NCI-H2227 treated with DMSO at 0.1 percent for 48 hours (cell line): Measurements from ENCODE around the gene GRIK3.
"Not testable (repeated sequence)": the region's sequence is repeated elsewhere in the genome, so short reads cannot be mapped to it uniquely, and the experiment has no call there.

ENCODE experiments used
- DNase-seq: peaks from one replicate; lab custom pipeline; 2025; lab: John Stamatoyannopoulos, UW

GRIK3 gene

GRCh38 chr1:36783475-36783874, 250.8 kb downstream of the GRIK3 start:
- no peak for DNase-seq

- no peak for DNase-seq
These were observed 251.5 kb downstream of the GRIK3 start for GRCh38 chr1:36782785-36783184.

- DNase-seq, result no peak
These were observed 252.2 kb downstream of the GRIK3 start for GRCh38 chr1:36782085-36782484.

- DNase-seq, result no peak
These were observed 253.2 kb downstream of the GRIK3 start for GRCh38 chr1:36781098-36781497.

- no peak for DNase-seq
These were observed 255.6 kb downstream of the GRIK3 start for GRCh38 chr1:36778740-36779139.

GRCh38 chr1:36776948-36777831, 257.1 kb downstream of the GRIK3 start:
- DNase-seq, result no peak

GRCh38 chr1:36776256-36776655, 258.1 kb downstream of the GRIK3 start:
- DNase-seq, result no peak

- no peak for DNase-seq
These were observed 258.6 kb downstream of the GRIK3 start for GRCh38 chr1:36775716-36776115.

GRCh38 chr1:36773827-36774541, 260.3 kb downstream of the GRIK3 start:
- peak; percentile 31 for DNase-seq

- no peak for DNase-seq
These were observed 261.4 kb downstream of the GRIK3 start for GRCh38 chr1:36772647-36773495.

- peak; percentile 47 for DNase-seq
These were observed 262.5 kb downstream of the GRIK3 start for GRCh38 chr1:36771660-36772284.

GRCh38 chr1:36771240-36771639, 263.1 kb downstream of the GRIK3 start:
- no peak for DNase-seq

- DNase-seq, result no peak
These were observed 264.2 kb downstream of the GRIK3 start for GRCh38 chr1:36769886-36770830.

- DNase-seq, result no peak
These were observed 265.7 kb downstream of the GRIK3 start for GRCh38 chr1:36768486-36769178.

- not testable (repeated sequence) for DNase-seq
These were observed 266.9 kb downstream of the GRIK3 start for GRCh38 chr1:36767429-36767828.

- no peak for DNase-seq
These were observed 267.8 kb downstream of the GRIK3 start for GRCh38 chr1:36766481-36766880.

- no peak for DNase-seq
These were observed 268.5 kb downstream of the GRIK3 start for GRCh38 chr1:36765785-36766300.

- no peak for DNase-seq
These were observed 269.5 kb downstream of the GRIK3 start for GRCh38 chr1:36764798-36765197.

GRCh38 chr1:36763771-36764170, 270.5 kb downstream of the GRIK3 start:
- no peak for DNase-seq

GRCh38 chr1:36762174-36762573, 272.1 kb downstream of the GRIK3 start:
- DNase-seq, result no peak
